Lower lobe of right lung (tissue), 2 donors: ENCODE measurements around the gene PTPRN2. TPM values are rescaled to one million over a fixed set of nuclear protein-coding genes. Genes with fewer than 3 reads are reported as not detected.

Experiments
- ATAC-seq, 2 donors: fragments of 200-7000 bp; cut with Tn5 transposase; one replicate each; pipeline ENCODE4 v1.9.1; 2020 to 2022; ENCODE audit warnings: mild to moderate bottlenecking in 2 of 2, moderate library complexity in 2 of 2
- DNase-seq: peaks from one replicate; pipeline ENCODE4 v3.0.0-alpha.2; 2020
- H3K27ac ChIP-seq: fragments of 200-600 bp; one replicate; pipeline ENCODE4 v1.8.0; 2022
- H3K27me3 ChIP-seq: fragments of 200-600 bp; one replicate; pipeline ENCODE4 v1.8.0; 2022; ENCODE audit warnings: low read depth
- H3K36me3 ChIP-seq: fragments of 200-600 bp; one replicate; pipeline ENCODE4 v1.8.0; 2022; ENCODE audit warnings: mild to moderate bottlenecking
- H3K4me1 ChIP-seq: fragments of 200-600 bp; one replicate; pipeline ENCODE4 v1.8.0; 2022
- H3K4me3 ChIP-seq: fragments of 200-600 bp; one replicate; pipeline ENCODE4 v1.8.0; 2022; ENCODE audit warnings: mild to moderate bottlenecking
- H3K9me3 ChIP-seq: fragments of 200-600 bp; one replicate; pipeline ENCODE4 v1.8.0; 2022
- intact Hi-C: fragments of 100-400 bp; cut with DNase I; formaldehyde crosslinking; loops from one replicate; pipeline ENCODE4 v1.11.0; 2022
- total RNA-seq: library from RNA; stranded (reverse); fragmentation: NEBNext Ultra II Directional; extraction: Animal tissue kit (Norgen Biotek cat#: 25700); gene quantifications from one replicate; pipeline ENCODE4 v1.2.1, GENCODE V29; 2021
- TF ChIP-seq, protein P1 (sequence below): fragments of 200-600 bp; IDR thresholded peaks from one replicate; pipeline ENCODE4 v1.8.0; 2022; ENCODE audit warnings: antibody characterized with exemption, mild to moderate bottlenecking
- donor health status: DM: no; HTN: yes; CAD: no; lungs with severe emphysema.

Gene PTPRN2
- total RNA-seq, 1 donor from 2014 or later, result 6.8 TPM

GRCh38 chr7:157769086-157769485, 818.5 kb downstream of the PTPRN2 start:
- peaks cover 10% of the 10 kb centered on the region for H3K27me3 ChIP-seq
- H3K4me3 ChIP-seq, result no peak overlapping the region
- no peaks in the 10 kb centered on the region for H3K4me1 ChIP-seq
- peaks cover 9% of the 10 kb centered on the region for H3K9me3 ChIP-seq
- intact Hi-C loops, result no loop called here
- TF ChIP-seq, protein P1, sequence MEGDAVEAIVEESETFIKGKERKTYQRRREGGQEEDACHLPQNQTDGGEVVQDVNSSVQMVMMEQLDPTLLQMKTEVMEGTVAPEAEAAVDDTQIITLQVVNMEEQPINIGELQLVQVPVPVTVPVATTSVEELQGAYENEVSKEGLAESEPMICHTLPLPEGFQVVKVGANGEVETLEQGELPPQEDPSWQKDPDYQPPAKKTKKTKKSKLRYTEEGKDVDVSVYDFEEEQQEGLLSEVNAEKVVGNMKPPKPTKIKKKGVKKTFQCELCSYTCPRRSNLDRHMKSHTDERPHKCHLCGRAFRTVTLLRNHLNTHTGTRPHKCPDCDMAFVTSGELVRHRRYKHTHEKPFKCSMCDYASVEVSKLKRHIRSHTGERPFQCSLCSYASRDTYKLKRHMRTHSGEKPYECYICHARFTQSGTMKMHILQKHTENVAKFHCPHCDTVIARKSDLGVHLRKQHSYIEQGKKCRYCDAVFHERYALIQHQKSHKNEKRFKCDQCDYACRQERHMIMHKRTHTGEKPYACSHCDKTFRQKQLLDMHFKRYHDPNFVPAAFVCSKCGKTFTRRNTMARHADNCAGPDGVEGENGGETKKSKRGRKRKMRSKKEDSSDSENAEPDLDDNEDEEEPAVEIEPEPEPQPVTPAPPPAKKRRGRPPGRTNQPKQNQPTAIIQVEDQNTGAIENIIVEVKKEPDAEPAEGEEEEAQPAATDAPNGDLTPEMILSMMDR, result no peak
- ATAC-seq (no peak), DNase-seq (peak; percentile 33)
- H3K27ac ChIP-seq, result no peak overlapping the region
- no peaks in the 10 kb centered on the region for H3K36me3 ChIP-seq

DNA sequence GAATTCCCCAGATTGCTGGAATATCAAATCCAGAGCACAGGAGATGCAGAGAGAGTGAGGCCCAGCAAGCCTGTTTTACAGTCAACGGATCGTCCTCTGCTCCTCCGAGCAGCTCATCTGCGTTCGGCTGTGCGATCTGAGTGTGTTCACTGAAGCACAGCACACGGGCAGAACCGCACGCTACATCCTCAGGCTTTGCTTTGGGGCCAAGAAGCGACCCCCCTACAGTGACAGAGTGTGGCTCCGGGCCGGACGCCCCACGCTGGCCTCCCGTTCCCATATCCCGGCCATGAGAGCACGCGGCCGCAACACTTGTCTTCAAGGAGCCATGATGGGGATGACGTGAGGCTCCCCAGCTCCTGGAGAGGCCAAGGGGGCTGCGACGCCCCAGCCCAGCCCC, 819.4 kb downstream of the PTPRN2 start:
- ATAC-seq (no peak), DNase-seq (peak; percentile 38)
- intact Hi-C loops, result no loop called here
- Histone ChIP-seq H3K36me3 (no peaks in the 10 kb centered on the region), H3K4me1 (no peaks in the 10 kb centered on the region), H3K4me3 (no peak overlapping the region), H3K27me3 (peaks cover 10% of the 10 kb centered on the region), H3K27ac (no peak overlapping the region), H3K9me3 (peaks cover 6% of the 10 kb centered on the region)
- TF ChIP-seq, protein P1, result no peak

DNA sequence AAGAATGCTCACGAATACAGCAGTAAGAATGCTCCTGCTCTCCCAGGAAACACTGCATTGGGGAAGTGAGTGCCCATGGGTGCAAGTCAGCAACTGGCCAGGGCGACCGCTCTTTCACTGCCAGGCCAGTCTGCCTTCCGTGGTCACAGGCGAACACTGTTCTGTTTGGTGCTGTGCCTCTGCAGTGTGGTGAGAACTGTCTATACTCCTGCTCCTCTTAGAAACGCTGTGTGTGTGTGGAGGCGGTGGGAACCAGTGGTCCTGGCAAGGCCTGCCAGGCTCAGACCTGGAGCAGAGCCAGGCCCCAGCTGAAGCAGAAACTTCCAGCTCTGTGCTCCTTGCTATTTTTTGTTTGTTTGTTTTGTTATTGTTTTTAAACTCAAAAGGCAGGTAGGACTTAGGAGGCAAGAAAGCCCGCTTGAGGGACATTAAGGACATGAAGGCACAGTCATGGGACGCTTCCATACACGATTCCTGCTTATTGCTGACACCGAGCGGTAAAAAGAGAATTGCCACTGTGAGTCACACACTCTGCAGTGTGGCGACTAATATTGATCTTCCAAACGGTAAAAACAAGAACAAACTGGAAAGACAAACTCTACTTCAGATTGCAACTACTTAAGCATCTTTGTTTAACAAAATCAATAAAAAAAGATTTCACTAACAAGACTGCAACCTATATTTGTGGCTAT, 820.0 kb downstream of the PTPRN2 start:
- Histone ChIP-seq H3K9me3 (peaks cover 6% of the 10 kb centered on the region), H3K27ac (no peak overlapping the region), H3K27me3 (peaks cover 10% of the 10 kb centered on the region), H3K36me3 (no peaks in the 10 kb centered on the region), H3K4me1 (no peaks in the 10 kb centered on the region), H3K4me3 (no peak overlapping the region)
- TF ChIP-seq, protein P1, result no peak
- DNase-seq (peak; percentile 32), ATAC-seq (no peak)
- intact Hi-C loops, result no loop called here

GRCh38 chr7:157766098-157766497, 821.5 kb downstream of the PTPRN2 start:
- H3K9me3 ChIP-seq, result peaks cover 4% of the 10 kb centered on the region
- TF ChIP-seq, protein P1, result no peak
- ATAC-seq, result no peak
- intact Hi-C loops, result no loop called here
- no peak for DNase-seq
- H3K27ac ChIP-seq, result no peak overlapping the region
- peaks cover 10% of the 10 kb centered on the region for H3K27me3 ChIP-seq
- no peak overlapping the region for H3K4me3 ChIP-seq
- no peaks in the 10 kb centered on the region for H3K4me1 ChIP-seq
- no peaks in the 10 kb centered on the region for H3K36me3 ChIP-seq

- Histone ChIP-seq H3K4me3 (no peak overlapping the region), H3K36me3 (no peaks in the 10 kb centered on the region), H3K4me1 (no peaks in the 10 kb centered on the region), H3K9me3 (no peaks in the 10 kb centered on the region), H3K27me3 (peaks cover 10% of the 10 kb centered on the region), H3K27ac (no peak overlapping the region)
- intact Hi-C loops, result no loop called here
- ATAC-seq (no peak), DNase-seq (no peak)
- TF ChIP-seq, protein P1, result no peak
These were observed 822.6 kb downstream of the PTPRN2 start for GRCh38 chr7:157764946-157765537.
